Caco-2 (cell line): ENCODE data around the gene RNF13. TPM values are rescaled to one million over a fixed set of nuclear protein-coding genes. Genes with fewer than 3 reads are reported as not detected.

Experiments
- BruUV-seq: library from RNA; stranded (reverse); fragments of 400-500 nt; replicated peaks from 2 replicates; lab custom pipeline; 2021; lab: Mats Ljungman, UMichigan
- CTCF ChIA-PET: fragments of 300-600 bp; sonication (Branson Sonifier 250); formaldehyde crosslinking; loops from one replicate; lab custom pipeline; 2022; ENCODE audit warnings: antibody characterized with exemption; lab: Charles Lee
- POLR2A ChIA-PET: fragments of 300-600 bp; sonication (Branson Sonifier 250); formaldehyde crosslinking; loops from one replicate; lab custom pipeline; 2022; ENCODE audit warnings: antibody characterized with exemption; lab: Charles Lee
- DNase-seq, 2 experiments: peaks; one replicate each; pipeline versions ENCODE4 v3.0.0 to v3.0.0-alpha.2; 2020 to 2022
- H3K27me3 ChIP-seq: replicated peaks from 2 replicates; pipeline ENCODE4 v1.6.0; 2011; ENCODE audit warnings: low read length; ENCODE audit not compliant: control insufficient read depth, insufficient read depth
- H3K36me3 ChIP-seq: 2 replicates; pipeline ENCODE4 v1.5.1; 2011; ENCODE audit warnings: low read length; ENCODE audit not compliant: control insufficient read depth, insufficient read depth
- H3K4me1 ChIP-seq: fragments of 250-450 bp; sonication (Bioruptor Pico); 2 replicates; pipeline ENCODE4 v1.5.1; 2020; ENCODE audit warnings: mild to moderate bottlenecking
- H3K4me3 ChIP-seq: 2 replicates; pipeline ENCODE4 v1.5.1; 2011; ENCODE audit warnings: low read depth, mild to moderate bottlenecking, control low read depth, low read length
- H3K9me3 ChIP-seq: fragments of 250-450 bp; sonication (Bioruptor Pico); 2 replicates; pipeline ENCODE4 v1.5.1; 2020; ENCODE audit warnings: mild to moderate bottlenecking, moderate library complexity
- H3K27ac Mint-ChIP-seq: one replicate; pipeline ENCODE4 v1.8.0; 2022; ENCODE audit warnings: mixed read lengths; ENCODE audit not compliant: unreplicated experiment
- H3K27me3 Mint-ChIP-seq: one replicate; pipeline ENCODE4 v1.8.0; 2022; ENCODE audit warnings: mixed read lengths; ENCODE audit not compliant: insufficient read depth, unreplicated experiment
- H3K36me3 Mint-ChIP-seq: one replicate; pipeline ENCODE4 v1.8.0; 2022; ENCODE audit warnings: mild to moderate bottlenecking, mixed read lengths; ENCODE audit not compliant: insufficient read depth, unreplicated experiment
- H3K4me1 Mint-ChIP-seq: one replicate; pipeline ENCODE4 v1.8.0; 2022; ENCODE audit warnings: low read depth, mixed read lengths; ENCODE audit not compliant: unreplicated experiment
- H3K4me3 Mint-ChIP-seq: one replicate; pipeline ENCODE4 v1.8.0; 2022; ENCODE audit warnings: mild to moderate bottlenecking, moderate library complexity, mixed read lengths; ENCODE audit not compliant: unreplicated experiment
- H3K9me3 Mint-ChIP-seq: one replicate; pipeline ENCODE4 v1.8.0; 2022; ENCODE audit warnings: mixed read lengths; ENCODE audit not compliant: unreplicated experiment
- CTCF ChIP-seq, 2 experiments: fragments of 200-600 bp in 1 of 2; IDR thresholded peaks; 1 replicate in 1 of 2; 2 replicates in 1 of 2; pipeline versions ENCODE4 v1.5.1 to v1.8.0; 2011 to 2022; ENCODE audit warnings: antibody characterized with exemption in 1 of 2, control low read depth in 1 of 2, inconsistent platforms in 1 of 2, low read depth in 1 of 2, low read length in 1 of 2, mild to moderate bottlenecking in 1 of 2, moderate library complexity in 1 of 2; ENCODE audit not compliant: insufficient read depth in 1 of 2, severe bottlenecking in 1 of 2, unreplicated experiment in 1 of 2
- intact Hi-C: fragments of 100-400 bp; cut with micrococcal nuclease; formaldehyde crosslinking; loops from one replicate; pipeline ENCODE4 v1.10.0; 2022; ENCODE audit not compliant: unreplicated experiment
- total RNA-seq: library from RNA; stranded (reverse); gene quantifications from 2 replicates; pipeline ENCODE4 v1.2.3, GENCODE V29; 2022

The RNF13 gene
- total RNA-seq, 1 experiment from 2014 or later, result 44.2 TPM

GRCh38 chr3:149801195-149801594, 11.8 kb upstream of the RNF13 start:
- POLR2A ChIA-PET, result no interaction called here
- no peaks in the 10 kb centered on the region for H3K27me3 Mint-ChIP-seq
- H3K4me3 Mint-ChIP-seq, result no peak overlapping the region
- CTCF ChIA-PET, result no interaction called here
- DNase-seq, result no peak
- no peak for TF ChIP-seq CTCF (IDR thresholded peaks at IDR 0.05; ENCODE audit: insufficient read depth in 1 of 2, low read depth in 1 of 2, low read length in 1 of 2, severe bottlenecking in 1 of 2, unreplicated experiment in 1 of 2)
- no peaks in the 10 kb centered on the region for H3K36me3 ChIP-seq
- H3K27me3 ChIP-seq, result no peaks in the 10 kb centered on the region
- no peak overlapping the region for H3K27ac Mint-ChIP-seq
- H3K4me3 ChIP-seq, result no peak overlapping the region
- no peaks in the 10 kb centered on the region for H3K9me3 ChIP-seq
- H3K36me3 Mint-ChIP-seq, result no peaks in the 10 kb centered on the region
- H3K4me1 ChIP-seq, result no peaks in the 10 kb centered on the region
- H3K4me1 Mint-ChIP-seq, result no peaks in the 10 kb centered on the region
- H3K9me3 Mint-ChIP-seq, result no peaks in the 10 kb centered on the region
- intact Hi-C loops, result no loop called here
- no TSS peak for BruUV-seq

GRCh38 chr3:149801639-149802038, 11.4 kb upstream of the RNF13 start:
- no peak overlapping the region for H3K4me3 ChIP-seq
- H3K27me3 ChIP-seq, result no peaks in the 10 kb centered on the region
- H3K4me1 ChIP-seq, result no peaks in the 10 kb centered on the region
- no peak overlapping the region for H3K4me3 Mint-ChIP-seq
- no peaks in the 10 kb centered on the region for H3K9me3 Mint-ChIP-seq
- ChIA-PET POLR2A (no interaction called here), CTCF (no interaction called here)
- TF ChIP-seq CTCF (IDR thresholded peaks at IDR 0.05; ENCODE audit: insufficient read depth in 1 of 2, low read depth in 1 of 2, low read length in 1 of 2, severe bottlenecking in 1 of 2, unreplicated experiment in 1 of 2), result no peak
- H3K27me3 Mint-ChIP-seq, result no peaks in the 10 kb centered on the region
- H3K36me3 ChIP-seq, result no peaks in the 10 kb centered on the region
- BruUV-seq, result no TSS peak
- H3K4me1 Mint-ChIP-seq, result no peaks in the 10 kb centered on the region
- intact Hi-C loops, result no loop called here
- no peak overlapping the region for H3K27ac Mint-ChIP-seq
- DNase-seq, result no peak
- H3K36me3 Mint-ChIP-seq, result no peaks in the 10 kb centered on the region
- H3K9me3 ChIP-seq, result no peaks in the 10 kb centered on the region; the same call in 1 of the 2 replicates

- POLR2A ChIA-PET, result no interaction called here
- Histone ChIP-seq H3K36me3 (no peaks in the 10 kb centered on the region), H3K4me1 (no peaks in the 10 kb centered on the region), H3K9me3 (peaks cover 4% of the 10 kb centered on the region; the same call in 1 of the 2 replicates), H3K4me3 (no peak overlapping the region), H3K27me3 (no peaks in the 10 kb centered on the region)
- no peak overlapping the region for H3K27ac Mint-ChIP-seq
- no TSS peak for BruUV-seq
- no peaks in the 10 kb centered on the region for H3K4me1 Mint-ChIP-seq
- no peak for DNase-seq
- TF ChIP-seq CTCF (IDR thresholded peaks at IDR 0.05; ENCODE audit: insufficient read depth in 1 of 2, low read depth in 1 of 2, low read length in 1 of 2, severe bottlenecking in 1 of 2, unreplicated experiment in 1 of 2), result no peak
- intact Hi-C loops, result no loop called here
- H3K9me3 Mint-ChIP-seq, result no peaks in the 10 kb centered on the region
- CTCF ChIA-PET, result no interaction called here
- no peaks in the 10 kb centered on the region for H3K36me3 Mint-ChIP-seq
- H3K4me3 Mint-ChIP-seq, result no peak overlapping the region
- H3K27me3 Mint-ChIP-seq, result no peaks in the 10 kb centered on the region
Observed at GRCh38 chr3:149806171-149806778, 6.7 kb upstream of the RNF13 start.
